HCT116 (cell line): ENCODE data around the gene EPHA4. TPM values are rescaled to one million over a fixed set of nuclear protein-coding genes. Genes with fewer than 3 reads are reported as not detected.

Experiments used
- ATAC-seq: fragments of 200-7000 bp; cut with Tn5 transposase; 2 replicates; pipeline ENCODE4 v1.9.1; 2020; ENCODE audit warnings: mild to moderate bottlenecking, moderate library complexity
- BruUV-seq: library from RNA; stranded (reverse); fragments of 400-500 nt; replicated peaks from 2 replicates; lab custom pipeline; 2021; lab: Mats Ljungman, UMichigan
- CTCF ChIA-PET: fragments of 300-600 bp; sonication (Branson Sonifier 250); formaldehyde crosslinking; loops from one replicate; lab custom pipeline; 2021; ENCODE audit warnings: antibody characterized with exemption; lab: Charles Lee
- POLR2A ChIA-PET: fragments of 300-600, 350-600 bp; sonication (Branson Sonifier 250); formaldehyde crosslinking; loops from one replicate; lab custom pipeline; 2021; ENCODE audit warnings: antibody characterized with exemption; lab: Charles Lee
- RAD21 ChIA-PET, 2 experiments: fragments of 300-600 bp; sonication (Branson Sonifier 250); formaldehyde crosslinking; loops; one replicate each; lab custom pipeline; 2023; ENCODE audit warnings: low total read pairs in 2 of 2; ENCODE audit not compliant: uncharacterized antibody in 2 of 2, unreplicated experiment in 2 of 2, low non-redundant PET in 1 of 2; lab: Charles Lee
- DNase-seq: peaks from one replicate; pipeline ENCODE4 v3.0.0-alpha.2; 2010; ENCODE audit warnings: low read depth, low spot score
- H2AFZ ChIP-seq: fragments of 200-600 bp; shearing (Covaris generic), sonication (generic); 2 replicates; pipeline ENCODE4 v1.6.1; 2017; ENCODE audit warnings: low read depth, mixed run types, mixed read lengths, antibody characterized with exemption, low read length; ENCODE audit not compliant: poor library complexity, severe bottlenecking
- H3K27ac ChIP-seq: 2 replicates; pipeline ENCODE4 v1.5.1; 2012; ENCODE audit warnings: low read depth, low read length
- H3K27me3 ChIP-seq: fragments of 200-600 bp; sonication (generic); 2 replicates; pipeline ENCODE4 v1.6.1; 2016; ENCODE audit warnings: mixed run types, low read length, mixed read lengths; ENCODE audit not compliant: insufficient read depth
- H3K36me3 ChIP-seq, 2 experiments: fragments of 200-500 bp in 1 of 2; fragments of 200-600 bp in 1 of 2; sonication (Bioruptor generic) in 1 of 2; sonication (generic) in 1 of 2; 2 replicates each; pipeline versions ENCODE4 v1.5.1 to v1.6.1; 2014 to 2016; ENCODE audit warnings: low read length in 2 of 2, inconsistent platforms in 1 of 2, mixed read lengths in 1 of 2, mixed run types in 1 of 2; ENCODE audit not compliant: insufficient read depth in 2 of 2, control insufficient read depth in 1 of 2
- H3K4me1 ChIP-seq, 2 experiments: fragments of 200-600 bp in 1 of 2; sonication (generic) in 1 of 2; 2 replicates each; pipeline versions ENCODE4 v1.5.1 to v1.6.1; 2012 to 2017; ENCODE audit warnings: low read length in 2 of 2, inconsistent platforms in 1 of 2, mild to moderate bottlenecking in 1 of 2, mixed read lengths in 1 of 2, mixed run types in 1 of 2, moderate library complexity in 1 of 2; ENCODE audit not compliant: insufficient read depth in 2 of 2, control insufficient read depth in 1 of 2
- H3K4me2 ChIP-seq: fragments of 200-600 bp; sonication (generic); 2 replicates; pipeline ENCODE4 v1.6.1; 2017; ENCODE audit warnings: mixed run types, low read length, mixed read lengths
- H3K4me3 ChIP-seq, 2 experiments: fragments of 200-600 bp in 1 of 2; sonication (generic) in 1 of 2; replicated peaks in 1 of 2; 2 replicates each; pipeline ENCODE4 v1.5.1; 2011 to 2016; ENCODE audit warnings: low read length in 2 of 2, control low read depth in 1 of 2, low read depth in 1 of 2, mild to moderate bottlenecking in 1 of 2, mixed read lengths in 1 of 2, mixed run types in 1 of 2
- H3K79me2 ChIP-seq: fragments of 200-600 bp; sonication (generic); 2 replicates; pipeline ENCODE4 v1.6.1; 2017; ENCODE audit warnings: mild to moderate bottlenecking, mixed run types, low read length, moderate library complexity, mixed read lengths; ENCODE audit not compliant: insufficient read depth
- H3K9ac ChIP-seq: fragments of 200-600 bp; sonication (generic); 2 replicates; pipeline ENCODE4 v1.6.1; 2016; ENCODE audit warnings: low read length, mixed read lengths
- H3K9me2 ChIP-seq: fragments of 200-600 bp; sonication (generic), shearing (Covaris generic); 2 replicates; pipeline ENCODE4 v1.6.1; 2017; ENCODE audit warnings: mixed run types, mild to moderate bottlenecking, moderate library complexity; ENCODE audit not compliant: insufficient read depth
- H3K9me3 ChIP-seq, 2 experiments: fragments of 200-500 bp in 1 of 2; fragments of 200-600 bp in 1 of 2; sonication (Bioruptor generic) in 1 of 2; sonication (generic) in 1 of 2; 2 replicates each; pipeline ENCODE4 v1.6.1; 2014 to 2017; ENCODE audit warnings: low read length in 2 of 2, mixed read lengths in 2 of 2, inconsistent platforms in 1 of 2, low read depth in 1 of 2, mild to moderate bottlenecking in 1 of 2, mixed run types in 1 of 2, moderate library complexity in 1 of 2; ENCODE audit not compliant: control insufficient read depth in 1 of 2, insufficient read depth in 1 of 2
- H4K20me1 ChIP-seq: fragments of 200-600 bp; sonication (generic), shearing (Covaris generic); 2 replicates; pipeline ENCODE4 v1.6.1; 2017; ENCODE audit warnings: mixed run types, mild to moderate bottlenecking, moderate library complexity; ENCODE audit not compliant: insufficient read depth
- CBX3 ChIP-seq: IDR thresholded peaks from 2 replicates; pipeline ENCODE4 v1.6.1; 2012; ENCODE audit warnings: low read depth
- CEBPB ChIP-seq: IDR thresholded peaks from 2 replicates; pipeline ENCODE4 v1.6.1; 2012; ENCODE audit warnings: low read depth
- ELF1 ChIP-seq: IDR thresholded peaks from 2 replicates; pipeline ENCODE4 v1.6.1; 2012; ENCODE audit warnings: low read depth, borderline replicate concordance
- EZH2 ChIP-seq: fragments of 200-600 bp; sonication (generic); IDR thresholded peaks from 2 replicates; pipeline ENCODE4 v1.6.1; 2017; ENCODE audit warnings: antibody characterized with exemption, mixed run types
- JUND ChIP-seq: IDR thresholded peaks from 2 replicates; pipeline ENCODE4 v1.6.1; 2012
- POLR2A ChIP-seq: IDR thresholded peaks from 2 replicates; pipeline ENCODE4 v1.7.0; 2011; ENCODE audit warnings: borderline replicate concordance; ENCODE audit not compliant: insufficient read depth, insufficient read length; ENCODE audit errors: extremely low read depth
- POLR2AphosphoS5 ChIP-seq: IDR thresholded peaks from 2 replicates; pipeline ENCODE4 v1.6.1; 2011; ENCODE audit warnings: mild to moderate bottlenecking, low read depth, low read length, moderate library complexity
- SIN3A ChIP-seq: IDR thresholded peaks from 2 replicates; pipeline ENCODE4 v1.6.1; 2012; ENCODE audit warnings: low read depth
- SP1 ChIP-seq: IDR thresholded peaks from 2 replicates; pipeline ENCODE4 v1.6.1; 2012; ENCODE audit warnings: low read depth
- SRF ChIP-seq: IDR thresholded peaks from 2 replicates; pipeline ENCODE4 v1.6.1; 2012; ENCODE audit warnings: low read depth
- TCF7L2 ChIP-seq: IDR thresholded peaks from 2 replicates; pipeline ENCODE4 v1.7.0; 2011; ENCODE audit warnings: borderline replicate concordance, inconsistent platforms; ENCODE audit not compliant: insufficient read depth, insufficient read length; ENCODE audit errors: extremely low read depth
- YY1 ChIP-seq: IDR thresholded peaks from 2 replicates; pipeline ENCODE4 v1.6.1; 2011; ENCODE audit warnings: low read length, low read depth, moderate library complexity, mild to moderate bottlenecking; ENCODE audit not compliant: insufficient replicate concordance; ENCODE audit errors: extremely low read depth
- ZFX ChIP-seq: fragments of 450-650 bp; IDR thresholded peaks from 2 replicates; pipeline ENCODE4 v1.6.1; 2017
- ZNF274 ChIP-seq: fragments of 200-500 bp; sonication (Bioruptor generic); IDR thresholded peaks from 2 replicates; pipeline ENCODE4 v1.6.1; 2014; ENCODE audit warnings: mild to moderate bottlenecking, low read depth, low read length, inconsistent platforms
- intact Hi-C: fragments of 100-400 bp; cut with micrococcal nuclease; formaldehyde crosslinking; loops from 2 replicates; pipeline ENCODE4 v1.10.0; 2022
- total RNA-seq: library from RNA; stranded (reverse); gene quantifications from one replicate; pipeline ENCODE4 v1.2.1, GENCODE V29; 2021; ENCODE audit not compliant: unreplicated experiment
- TF ChIP-seq, protein P1 (sequence below): IDR thresholded peaks from 2 replicates; pipeline ENCODE4 v1.6.1; 2012
- TF ChIP-seq, protein P2 (sequence below): IDR thresholded peaks from 2 replicates; pipeline ENCODE4 v1.6.1; 2012; ENCODE audit warnings: low read depth
- TF ChIP-seq, protein P3 (sequence below), 3 experiments: fragments of 200-600 bp in 1 of 3; sonication (generic) in 1 of 3; IDR thresholded peaks in 2 of 3; conservative IDR thresholded peaks in 1 of 3; 2 replicates each; pipeline ENCODE4 v1.5.1; 2012 to 2017; ENCODE audit warnings: low read depth in 2 of 3, low read length in 2 of 3, antibody characterized with exemption in 1 of 3, borderline replicate concordance in 1 of 3, control low read depth in 1 of 3, mild to moderate bottlenecking in 1 of 3, mixed read lengths in 1 of 3, mixed run types in 1 of 3, moderate library complexity in 1 of 3; ENCODE audit not compliant: insufficient read depth in 1 of 3

EPHA4 gene
- total RNA-seq, 1 experiment from 2014 or later: 3.5 TPM

DNA sequence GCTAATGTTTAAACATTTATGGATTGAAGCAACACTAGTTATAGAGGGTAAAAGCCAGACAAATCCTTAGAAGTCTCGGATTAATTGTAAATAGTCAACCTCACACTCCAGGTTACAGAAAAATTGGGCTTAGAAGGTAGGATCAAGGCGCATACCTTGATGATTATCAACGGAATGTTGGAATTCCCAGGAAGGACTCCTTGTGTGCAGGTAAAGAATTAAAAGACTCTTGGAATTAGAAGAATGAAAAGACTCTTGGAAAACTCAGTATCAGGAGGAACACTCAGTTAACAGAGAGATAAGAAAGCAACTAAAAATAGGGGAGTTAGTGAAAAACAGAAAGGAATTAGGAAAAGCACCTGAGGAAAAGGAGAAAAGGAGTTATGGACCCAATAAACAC is 29.3 kb upstream of the EPHA4 start:
- no peaks in the 10 kb centered on the region for H4K20me1 ChIP-seq
- RAD21 ChIA-PET: no interaction called here
- ATAC-seq (no peak), DNase-seq (no peak)
- H3K79me2 ChIP-seq: no peaks in the 10 kb centered on the region
- TF ChIP-seq, protein P1, sequence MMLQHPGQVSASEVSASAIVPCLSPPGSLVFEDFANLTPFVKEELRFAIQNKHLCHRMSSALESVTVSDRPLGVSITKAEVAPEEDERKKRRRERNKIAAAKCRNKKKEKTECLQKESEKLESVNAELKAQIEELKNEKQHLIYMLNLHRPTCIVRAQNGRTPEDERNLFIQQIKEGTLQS: no peak
- TF ChIP-seq CBX3 (no peak), JUND (no peak), ELF1 (no peak), SRF (no peak), SP1 (no peak), ZNF274 (no peak), YY1 (no peak), POLR2A (no peak), TCF7L2 (no peak), POLR2AphosphoS5 (no peak), SIN3A (no peak), CEBPB (no peak), ZFX (no peak), EZH2 (no peak)
- TF ChIP-seq, protein P2, sequence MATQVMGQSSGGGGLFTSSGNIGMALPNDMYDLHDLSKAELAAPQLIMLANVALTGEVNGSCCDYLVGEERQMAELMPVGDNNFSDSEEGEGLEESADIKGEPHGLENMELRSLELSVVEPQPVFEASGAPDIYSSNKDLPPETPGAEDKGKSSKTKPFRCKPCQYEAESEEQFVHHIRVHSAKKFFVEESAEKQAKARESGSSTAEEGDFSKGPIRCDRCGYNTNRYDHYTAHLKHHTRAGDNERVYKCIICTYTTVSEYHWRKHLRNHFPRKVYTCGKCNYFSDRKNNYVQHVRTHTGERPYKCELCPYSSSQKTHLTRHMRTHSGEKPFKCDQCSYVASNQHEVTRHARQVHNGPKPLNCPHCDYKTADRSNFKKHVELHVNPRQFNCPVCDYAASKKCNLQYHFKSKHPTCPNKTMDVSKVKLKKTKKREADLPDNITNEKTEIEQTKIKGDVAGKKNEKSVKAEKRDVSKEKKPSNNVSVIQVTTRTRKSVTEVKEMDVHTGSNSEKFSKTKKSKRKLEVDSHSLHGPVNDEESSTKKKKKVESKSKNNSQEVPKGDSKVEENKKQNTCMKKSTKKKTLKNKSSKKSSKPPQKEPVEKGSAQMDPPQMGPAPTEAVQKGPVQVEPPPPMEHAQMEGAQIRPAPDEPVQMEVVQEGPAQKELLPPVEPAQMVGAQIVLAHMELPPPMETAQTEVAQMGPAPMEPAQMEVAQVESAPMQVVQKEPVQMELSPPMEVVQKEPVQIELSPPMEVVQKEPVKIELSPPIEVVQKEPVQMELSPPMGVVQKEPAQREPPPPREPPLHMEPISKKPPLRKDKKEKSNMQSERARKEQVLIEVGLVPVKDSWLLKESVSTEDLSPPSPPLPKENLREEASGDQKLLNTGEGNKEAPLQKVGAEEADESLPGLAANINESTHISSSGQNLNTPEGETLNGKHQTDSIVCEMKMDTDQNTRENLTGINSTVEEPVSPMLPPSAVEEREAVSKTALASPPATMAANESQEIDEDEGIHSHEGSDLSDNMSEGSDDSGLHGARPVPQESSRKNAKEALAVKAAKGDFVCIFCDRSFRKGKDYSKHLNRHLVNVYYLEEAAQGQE: no peak
- TF ChIP-seq, protein P3, sequence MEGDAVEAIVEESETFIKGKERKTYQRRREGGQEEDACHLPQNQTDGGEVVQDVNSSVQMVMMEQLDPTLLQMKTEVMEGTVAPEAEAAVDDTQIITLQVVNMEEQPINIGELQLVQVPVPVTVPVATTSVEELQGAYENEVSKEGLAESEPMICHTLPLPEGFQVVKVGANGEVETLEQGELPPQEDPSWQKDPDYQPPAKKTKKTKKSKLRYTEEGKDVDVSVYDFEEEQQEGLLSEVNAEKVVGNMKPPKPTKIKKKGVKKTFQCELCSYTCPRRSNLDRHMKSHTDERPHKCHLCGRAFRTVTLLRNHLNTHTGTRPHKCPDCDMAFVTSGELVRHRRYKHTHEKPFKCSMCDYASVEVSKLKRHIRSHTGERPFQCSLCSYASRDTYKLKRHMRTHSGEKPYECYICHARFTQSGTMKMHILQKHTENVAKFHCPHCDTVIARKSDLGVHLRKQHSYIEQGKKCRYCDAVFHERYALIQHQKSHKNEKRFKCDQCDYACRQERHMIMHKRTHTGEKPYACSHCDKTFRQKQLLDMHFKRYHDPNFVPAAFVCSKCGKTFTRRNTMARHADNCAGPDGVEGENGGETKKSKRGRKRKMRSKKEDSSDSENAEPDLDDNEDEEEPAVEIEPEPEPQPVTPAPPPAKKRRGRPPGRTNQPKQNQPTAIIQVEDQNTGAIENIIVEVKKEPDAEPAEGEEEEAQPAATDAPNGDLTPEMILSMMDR (IDR thresholded peaks at IDR 0.05 in 2 of 3, conservative IDR thresholded peaks at IDR 0.05 in 1 of 3; ENCODE audit: borderline replicate concordance in 1 of 3, insufficient read depth in 1 of 3, low read depth in 2 of 3, low read length in 2 of 3): no peak
- H3K27me3 ChIP-seq: peaks cover 18% of the 10 kb centered on the region
- H2AFZ ChIP-seq: no peak overlapping the region
- no peak overlapping the region for H3K9ac ChIP-seq
- CTCF ChIA-PET: no interaction called here
- no TSS peak for BruUV-seq
- POLR2A ChIA-PET: no interaction called here
- H3K4me1 ChIP-seq: no peaks in the 10 kb centered on the region
- H3K4me3 ChIP-seq: no peak overlapping the region
- H3K36me3 ChIP-seq: no peaks in the 10 kb centered on the region
- intact Hi-C loops: no loop called here
- no peak overlapping the region for H3K4me2 ChIP-seq
- no peaks in the 10 kb centered on the region for H3K9me2 ChIP-seq
- H3K9me3 ChIP-seq: no peaks in the 10 kb centered on the region
- no peak overlapping the region for H3K27ac ChIP-seq
